ENCODE data around the gene TMEM121. TPM values are rescaled to one million over a fixed set of nuclear protein-coding genes. Genes with fewer than 3 reads are reported as not detected.
"Not testable (repeated sequence)": the region's sequence is repeated elsewhere in the genome, so short reads cannot be mapped to it uniquely, and the experiment has no call there.

Gene TMEM121
- total RNA-seq, 1 donor from 2014 or later = 13.9 TPM

GRCh38 chr14:105568859-105569766 lies 42.7 kb downstream of the TMEM121 start:
- no peak for TF ChIP-seq CTCF (conservative IDR thresholded peaks at IDR 0.05)
- no peak overlapping the region for H3K27ac Mint-ChIP-seq (ENCODE audit: unreplicated experiment)
- H3K36me3 Mint-ChIP-seq (ENCODE audit: low read depth) = peaks cover 42% of the 10 kb centered on the region
- peaks cover 4% of the 10 kb centered on the region for H3K27me3 Mint-ChIP-seq (ENCODE audit: low read depth)
- peaks cover 39% of the 10 kb centered on the region for H3K9me3 Mint-ChIP-seq
- no peak for DNase-seq (ENCODE audit: low read depth, low spot score)
- peak overlapping the region; percentile 6 for H3K4me3 Mint-ChIP-seq
- H3K4me1 Mint-ChIP-seq = no peaks in the 10 kb centered on the region

GRCh38 chr14:105570482-105570881 lies 44.1 kb downstream of the TMEM121 start:
- no peaks in the 10 kb centered on the region for H3K4me1 Mint-ChIP-seq
- H3K4me3 Mint-ChIP-seq = no peak overlapping the region
- H3K9me3 Mint-ChIP-seq = peaks cover 34% of the 10 kb centered on the region
- H3K27me3 Mint-ChIP-seq (ENCODE audit: low read depth) = peaks cover 4% of the 10 kb centered on the region
- TF ChIP-seq CTCF (conservative IDR thresholded peaks at IDR 0.05) = no peak
- no peak overlapping the region for H3K27ac Mint-ChIP-seq (ENCODE audit: unreplicated experiment)
- DNase-seq (ENCODE audit: low read depth, low spot score) = no peak
- peaks cover 37% of the 10 kb centered on the region for H3K36me3 Mint-ChIP-seq (ENCODE audit: low read depth)

GRCh38 chr14:105571181-105571951 lies 45.0 kb downstream of the TMEM121 start:
- not testable (repeated sequence) for H3K4me1 Mint-ChIP-seq; H3K27ac Mint-ChIP-seq (ENCODE audit: unreplicated experiment); H3K4me3 Mint-ChIP-seq; H3K27me3 Mint-ChIP-seq (ENCODE audit: low read depth); DNase-seq (ENCODE audit: low read depth, low spot score)
- Mint-ChIP-seq H3K9me3 (peaks cover 37% of the 10 kb centered on the region), H3K36me3 (ENCODE audit: low read depth) (peaks cover 40% of the 10 kb centered on the region)

- H3K4me3 Mint-ChIP-seq; H3K4me1 Mint-ChIP-seq; DNase-seq (ENCODE audit: low read depth, low spot score); H3K27me3 Mint-ChIP-seq (ENCODE audit: low read depth); H3K27ac Mint-ChIP-seq (ENCODE audit: unreplicated experiment): not testable (repeated sequence)
- peaks cover 46% of the 10 kb centered on the region for H3K36me3 Mint-ChIP-seq (ENCODE audit: low read depth)
- peaks cover 43% of the 10 kb centered on the region for H3K9me3 Mint-ChIP-seq
These were observed 45.7 kb downstream of the TMEM121 start for GRCh38 chr14:105572063-105572462.

- not testable (repeated sequence) for DNase-seq (ENCODE audit: low read depth, low spot score); H3K27ac Mint-ChIP-seq (ENCODE audit: unreplicated experiment); H3K4me3 Mint-ChIP-seq; H3K27me3 Mint-ChIP-seq (ENCODE audit: low read depth); H3K4me1 Mint-ChIP-seq
- Mint-ChIP-seq H3K9me3 (peaks cover 46% of the 10 kb centered on the region), H3K36me3 (ENCODE audit: low read depth) (peaks cover 51% of the 10 kb centered on the region)
These were observed 47.5 kb downstream of the TMEM121 start for GRCh38 chr14:105573841-105574240.

- H3K9me3 Mint-ChIP-seq = peaks cover 41% of the 10 kb centered on the region
- not testable (repeated sequence) for DNase-seq (ENCODE audit: low read depth, low spot score); H3K27me3 Mint-ChIP-seq (ENCODE audit: low read depth)
These were observed 48.0 kb downstream of the TMEM121 start for GRCh38 chr14:105574411-105574810.

GRCh38 chr14:105575016-105575700 lies 48.8 kb downstream of the TMEM121 start:
- H3K4me1 Mint-ChIP-seq; H3K27me3 Mint-ChIP-seq (ENCODE audit: low read depth); H3K27ac Mint-ChIP-seq (ENCODE audit: unreplicated experiment); H3K4me3 Mint-ChIP-seq; DNase-seq (ENCODE audit: low read depth, low spot score): not testable (repeated sequence)
- Mint-ChIP-seq H3K9me3 (peaks cover 33% of the 10 kb centered on the region), H3K36me3 (ENCODE audit: low read depth) (peaks cover 38% of the 10 kb centered on the region)

More at GRCh38 chr14:105574411-105574810, 48.0 kb downstream of the TMEM121 start:
- H3K4me1 Mint-ChIP-seq; H3K27ac Mint-ChIP-seq (ENCODE audit: unreplicated experiment); H3K4me3 Mint-ChIP-seq: not testable (repeated sequence)
- H3K36me3 Mint-ChIP-seq (ENCODE audit: low read depth) = peaks cover 45% of the 10 kb centered on the region

Data from neural crest cell (in vitro differentiated cells).